Breast epithelium (tissue), 3 donors: ENCODE results near the gene FRMPD4.

Experiments
- POLR2A ChIP-seq: fragments of 450-650 bp; IDR thresholded peaks from one replicate; pipeline ENCODE4 v1.6.1; 2016; ENCODE audit warnings: antibody characterized with exemption, mild to moderate bottlenecking, moderate library complexity
- TF ChIP-seq, protein P1 (sequence below), 3 donors: fragments of 450-650 bp; IDR thresholded peaks; one replicate each; pipeline ENCODE4 v1.5.1; 2016 to 2017; ENCODE audit warnings: antibody characterized with exemption in 3 of 3, mild to moderate bottlenecking in 3 of 3, moderate library complexity in 3 of 3

DNA sequence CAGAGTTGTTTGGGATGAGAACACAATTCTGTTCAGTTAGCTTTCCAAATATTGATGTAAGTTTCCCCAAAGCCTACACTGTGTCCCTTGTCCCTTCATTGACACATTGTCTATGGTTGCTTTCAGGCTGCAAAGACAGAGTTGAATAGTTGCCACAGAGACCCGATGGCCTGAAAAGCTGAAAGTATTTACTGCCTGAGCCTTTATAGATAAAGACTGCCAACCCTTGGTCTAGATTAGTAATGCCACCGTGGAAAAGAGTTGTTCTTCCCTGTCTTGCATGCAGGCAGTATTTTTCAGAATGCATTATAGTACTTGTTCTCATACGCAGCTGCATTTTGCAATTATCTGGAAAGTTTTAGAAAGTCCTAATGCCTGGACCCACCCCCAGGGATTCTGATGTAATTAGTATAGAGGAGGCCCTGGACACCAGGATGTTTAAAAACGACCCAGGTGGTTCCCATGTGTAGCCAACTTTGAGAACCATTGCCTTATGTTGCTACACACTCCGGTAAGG is 180.8 kb downstream of the FRMPD4 start:
- TF ChIP-seq, protein P1, sequence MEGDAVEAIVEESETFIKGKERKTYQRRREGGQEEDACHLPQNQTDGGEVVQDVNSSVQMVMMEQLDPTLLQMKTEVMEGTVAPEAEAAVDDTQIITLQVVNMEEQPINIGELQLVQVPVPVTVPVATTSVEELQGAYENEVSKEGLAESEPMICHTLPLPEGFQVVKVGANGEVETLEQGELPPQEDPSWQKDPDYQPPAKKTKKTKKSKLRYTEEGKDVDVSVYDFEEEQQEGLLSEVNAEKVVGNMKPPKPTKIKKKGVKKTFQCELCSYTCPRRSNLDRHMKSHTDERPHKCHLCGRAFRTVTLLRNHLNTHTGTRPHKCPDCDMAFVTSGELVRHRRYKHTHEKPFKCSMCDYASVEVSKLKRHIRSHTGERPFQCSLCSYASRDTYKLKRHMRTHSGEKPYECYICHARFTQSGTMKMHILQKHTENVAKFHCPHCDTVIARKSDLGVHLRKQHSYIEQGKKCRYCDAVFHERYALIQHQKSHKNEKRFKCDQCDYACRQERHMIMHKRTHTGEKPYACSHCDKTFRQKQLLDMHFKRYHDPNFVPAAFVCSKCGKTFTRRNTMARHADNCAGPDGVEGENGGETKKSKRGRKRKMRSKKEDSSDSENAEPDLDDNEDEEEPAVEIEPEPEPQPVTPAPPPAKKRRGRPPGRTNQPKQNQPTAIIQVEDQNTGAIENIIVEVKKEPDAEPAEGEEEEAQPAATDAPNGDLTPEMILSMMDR (IDR thresholded peaks at IDR 0.05) = no peak
- TF ChIP-seq POLR2A = no peak
